H1 (cell line): ENCODE data around the gene SUV39H2. TPM values are rescaled to one million over a fixed set of nuclear protein-coding genes. Genes with fewer than 3 reads are reported as not detected.

Experiments
- HDAC2 ChIP-seq, 2 experiments: fragments of 300-600 bp in 1 of 2; sonication (generic) in 1 of 2; IDR thresholded peaks; 2 replicates each; pipeline ENCODE4 v1.6.1; 2011 to 2012; ENCODE audit warnings: low read depth in 2 of 2, low read length in 2 of 2, mild to moderate bottlenecking in 2 of 2, moderate library complexity in 2 of 2, borderline replicate concordance in 1 of 2, inconsistent platforms in 1 of 2
- KDM4A ChIP-seq: IDR thresholded peaks from one replicate; pipeline ENCODE4 v1.7.1; 2012; ENCODE audit warnings: low read depth, mild to moderate bottlenecking, moderate library complexity, low read length, inconsistent platforms; ENCODE audit not compliant: severe bottlenecking
- RFX5 ChIP-seq: IDR thresholded peaks from 2 replicates; pipeline ENCODE4 v1.6.1; 2011; ENCODE audit warnings: low read depth, low read length, improper control_type of control experiment, borderline replicate concordance
- RNF2 ChIP-seq: fragments of 200-900, 300-1000 bp; sonication (generic); IDR thresholded peaks from 2 replicates; pipeline ENCODE4 v1.7.1; 2016; ENCODE audit warnings: borderline replicate concordance, low read depth, mild to moderate bottlenecking, antibody characterized with exemption, low read length; ENCODE audit not compliant: poor library complexity, severe bottlenecking; ENCODE audit errors: missing control alignments
- SIN3A ChIP-seq, 2 experiments: IDR thresholded peaks in 1 of 2; conservative IDR thresholded peaks in 1 of 2; 2 replicates each; pipeline ENCODE4 v1.6.1; 2011 to 2012; ENCODE audit warnings: low read length in 2 of 2, improper control_type of control experiment in 1 of 2, low read depth in 1 of 2, mild to moderate bottlenecking in 1 of 2
- polyA plus RNA-seq, 7 experiments: library from polyadenylated mRNA; depleted of rRNA in 3 of 7; stranded (reverse) in 5 of 7; unstranded in 2 of 7; fragments of >200 nt in 5 of 7; fragments of 200-250 nt in 2 of 7; gene quantifications; 1 replicate in 5 of 7; 2 replicates in 1 of 7; 4 replicates in 1 of 7; pipeline versions ENCODE4 v1.2.1 to v1.2.3, GENCODE V29; 2011 to 2013; ENCODE audit warnings: missing spikeins in 2 of 7, mixed read lengths in 2 of 7
- total RNA-seq: library from RNA; stranded (reverse); fragmentation: NEBNext Ultra II Directional; extraction: Animal tissue kit (Norgen Biotek cat#: 25700); gene quantifications from 2 replicates; pipeline ENCODE4 v1.2.1, GENCODE V29; 2021

SUV39H2 gene
- total and polyA plus RNA-seq, 2 of the 8 experiments (the other 6 are each of a cell fraction or from before 2014, with no cell fraction given) = 19.4 to 62.3 TPM

- TF ChIP-seq RFX5 (no peak), HDAC2 (IDR thresholded peaks at IDR 0.05; ENCODE audit: borderline replicate concordance in 1 of 2, low read depth in 2 of 2, low read length in 2 of 2) (no peak), SIN3A (conservative IDR thresholded peaks at IDR 0.05 in 1 of 2, IDR thresholded peaks at IDR 0.05 in 1 of 2; ENCODE audit: low read depth in 1 of 2, low read length in 2 of 2) (no peak), RNF2 (no peak), KDM4A (no peak)
These were observed 19.6 kb upstream of the SUV39H2 start (continued) for GRCh38 chr10:14859043-14859442.
